ENCODE results near the gene TMEM132D.

- TF ChIP-seq, protein P1, sequence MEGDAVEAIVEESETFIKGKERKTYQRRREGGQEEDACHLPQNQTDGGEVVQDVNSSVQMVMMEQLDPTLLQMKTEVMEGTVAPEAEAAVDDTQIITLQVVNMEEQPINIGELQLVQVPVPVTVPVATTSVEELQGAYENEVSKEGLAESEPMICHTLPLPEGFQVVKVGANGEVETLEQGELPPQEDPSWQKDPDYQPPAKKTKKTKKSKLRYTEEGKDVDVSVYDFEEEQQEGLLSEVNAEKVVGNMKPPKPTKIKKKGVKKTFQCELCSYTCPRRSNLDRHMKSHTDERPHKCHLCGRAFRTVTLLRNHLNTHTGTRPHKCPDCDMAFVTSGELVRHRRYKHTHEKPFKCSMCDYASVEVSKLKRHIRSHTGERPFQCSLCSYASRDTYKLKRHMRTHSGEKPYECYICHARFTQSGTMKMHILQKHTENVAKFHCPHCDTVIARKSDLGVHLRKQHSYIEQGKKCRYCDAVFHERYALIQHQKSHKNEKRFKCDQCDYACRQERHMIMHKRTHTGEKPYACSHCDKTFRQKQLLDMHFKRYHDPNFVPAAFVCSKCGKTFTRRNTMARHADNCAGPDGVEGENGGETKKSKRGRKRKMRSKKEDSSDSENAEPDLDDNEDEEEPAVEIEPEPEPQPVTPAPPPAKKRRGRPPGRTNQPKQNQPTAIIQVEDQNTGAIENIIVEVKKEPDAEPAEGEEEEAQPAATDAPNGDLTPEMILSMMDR (IDR thresholded peaks at IDR 0.05; ENCODE audit: insufficient read depth, low read depth, low read length) = no peak
- TF ChIP-seq EZH2 (IDR thresholded peaks at IDR 0.05; ENCODE audit: insufficient read depth, low read length) = no peak
These were observed 421.9 kb downstream of the TMEM132D start for GRCh38 chr12:129481921-129482320.

Measured in astrocyte (in vitro differentiated cells and primary cell).